GM12878 (cell line): Measurements from ENCODE around the gene PRR35. TPM values are rescaled to one million over a fixed set of nuclear protein-coding genes. Genes with fewer than 3 reads are reported as not detected.

Source experiments
- ATAC-seq: fragments of 200-7000 bp; cut with Tn5 transposase; 3 replicates; pipeline ENCODE4 v1.9.1; 2020; ENCODE audit warnings: mild to moderate bottlenecking, moderate library complexity
- BruUV-seq: library from RNA; stranded (reverse); fragments of 400-500 nt; replicated peaks from 2 replicates; lab custom pipeline; 2021; lab: Mats Ljungman, UMichigan
- CTCF ChIA-PET: fragments of 300-600 bp; sonication (Branson Sonifier 250); formaldehyde crosslinking; extraction: SDS; loops from one replicate; lab custom pipeline; 2021; ENCODE audit warnings: inconsistent platforms; lab: Yijun Ruan, JAX
- POLR2A ChIA-PET: fragments of 350-600 bp; formaldehyde crosslinking; extraction: SDS; loops from one replicate; lab custom pipeline; 2021; ENCODE audit warnings: inconsistent platforms; lab: Charles Lee
- RAD21 ChIA-PET: fragments of 300-600 bp; sonication (Branson Sonifier 250); formaldehyde crosslinking; loops from one replicate; lab custom pipeline; 2023; ENCODE audit warnings: antibody characterized with exemption; ENCODE audit not compliant: unreplicated experiment; lab: Charles Lee
- SMC1A ChIA-PET: fragments of 300-600 bp; sonication (Branson Sonifier 250); formaldehyde crosslinking; loops from one replicate; lab custom pipeline; 2023; ENCODE audit not compliant: unreplicated experiment, uncharacterized antibody; lab: Charles Lee
- DNase-seq: peaks from one replicate; pipeline ENCODE4 v3.0.0-alpha.2; 2011; ENCODE audit warnings: low read depth, low spot score
- FAIRE-seq: peaks from 3 replicates; lab custom pipeline; 2011; peaks lifted over from hg19 to GRCh38; lab: Jason Lieb, UNC
- H2AFZ ChIP-seq: 2 replicates; pipeline ENCODE4 v1.6.0; 2011; ENCODE audit warnings: low read depth, low read length, control low read depth; ENCODE audit not compliant: control insufficient read depth
- H3K27ac ChIP-seq: 2 replicates; pipeline ENCODE4 v1.5.1; 2011; ENCODE audit warnings: control low read depth; ENCODE audit not compliant: control insufficient read depth, insufficient read depth
- H3K27me3 ChIP-seq, 2 experiments: replicated peaks in 1 of 2; 2 replicates each; pipeline versions ENCODE4 v1.6.0 to v1.6.1; 2011; ENCODE audit warnings: low read length in 1 of 2; ENCODE audit not compliant: control insufficient read depth in 2 of 2, insufficient read depth in 2 of 2
- H3K36me3 ChIP-seq, 2 experiments: 2 replicates each; pipeline ENCODE4 v1.5.1; 2011; ENCODE audit warnings: low read length in 1 of 2; ENCODE audit not compliant: control insufficient read depth in 2 of 2, insufficient read depth in 2 of 2
- H3K4me1 ChIP-seq: 2 replicates; pipeline ENCODE4 v1.6.1; 2011; ENCODE audit warnings: mild to moderate bottlenecking, low read length, moderate library complexity, mixed read lengths; ENCODE audit not compliant: control insufficient read depth, insufficient read depth
- H3K4me2 ChIP-seq: 2 replicates; pipeline ENCODE4 v1.6.0; 2011; ENCODE audit warnings: control low read depth; ENCODE audit not compliant: control insufficient read depth, insufficient read depth
- H3K4me3 ChIP-seq: fragments of 200-600 bp; sonication (generic); 2 replicates; pipeline ENCODE4 v1.5.1; 2016
- H3K79me2 ChIP-seq: 2 replicates; pipeline ENCODE4 v1.6.0; 2011; ENCODE audit warnings: low read length; ENCODE audit not compliant: control insufficient read depth, insufficient read depth
- H3K9ac ChIP-seq: 2 replicates; pipeline ENCODE4 v1.8.0; 2011; ENCODE audit warnings: low read length, control low read depth, mixed read lengths; ENCODE audit not compliant: control insufficient read depth, insufficient read depth
- H3K9me3 ChIP-seq: replicated peaks from 3 replicates; pipeline ENCODE4 v1.5.1; 2011; ENCODE audit warnings: mild to moderate bottlenecking, low read length; ENCODE audit not compliant: control insufficient read depth, insufficient read depth
- H4K20me1 ChIP-seq: 2 replicates; pipeline ENCODE4 v1.6.0; 2011; ENCODE audit not compliant: control insufficient read depth, insufficient read depth
- CEBPZ ChIP-seq: fragments of 150-350 bp; IDR thresholded peaks from 2 replicates; pipeline ENCODE4 v1.6.1; 2016; ENCODE audit warnings: low read depth, low read length
- ELK1 ChIP-seq: IDR thresholded peaks from 2 replicates; pipeline ENCODE4 v1.6.1; 2012; ENCODE audit warnings: low read depth, low read length, improper control_type of control experiment
- GATAD2B ChIP-seq: fragments of 450-650 bp; conservative IDR thresholded peaks from 2 replicates; pipeline ENCODE4 v1.6.1; 2017; ENCODE audit warnings: low read depth, mild to moderate bottlenecking, moderate library complexity
- PAX5 ChIP-seq: IDR thresholded peaks from 2 replicates; pipeline ENCODE4 v1.6.1; 2011; ENCODE audit warnings: low read depth, low read length, borderline replicate concordance
- PKNOX1 ChIP-seq: fragments of 450-650 bp; IDR thresholded peaks from 2 replicates; pipeline ENCODE4 v1.6.1; 2016; ENCODE audit warnings: mild to moderate bottlenecking
- SIX5 ChIP-seq: IDR thresholded peaks from 2 replicates; pipeline ENCODE4 v1.6.1; 2011; ENCODE audit warnings: mild to moderate bottlenecking, low read depth, low read length, moderate library complexity; ENCODE audit not compliant: severe bottlenecking
- SMC3 ChIP-seq: IDR thresholded peaks from 2 replicates; pipeline ENCODE4 v1.6.1; 2011; ENCODE audit warnings: low read length, improper control_type of control experiment, borderline replicate concordance
- ZBTB4 ChIP-seq: fragments of 450-650 bp; formaldehyde crosslinking; IDR thresholded peaks from 2 replicates; pipeline ENCODE4 v1.4.0; 2022; ENCODE audit warnings: mild to moderate bottlenecking, moderate library complexity
- WGBS: methylation state at CpG from one replicate; pipeline ENCODE4 v1.1.6; 2016; ENCODE audit warnings: low lambda C conversion rate; ENCODE audit not compliant: insufficient replicate concordance, insufficient coverage; ENCODE audit errors: missing lambda C conversion rate; 5-methylcytosine and 5-hydroxymethylcytosine counted together
- in situ Hi-C: fragments of 300-500 bp; cut with MboI; formaldehyde crosslinking; loops from 9 replicates; pipeline ENCODE4 v1.14.3; 2018; ENCODE audit warnings: mixed read lengths
- intact Hi-C: fragments of 100-400 bp; cut with micrococcal nuclease; formaldehyde crosslinking; loops from one replicate; pipeline ENCODE4 v1.14.2; 2022; ENCODE audit not compliant: unreplicated experiment
- polyA plus RNA-seq, 11 experiments: library from polyadenylated mRNA; depleted of rRNA in 4 of 11; unstranded in 6 of 11; stranded (reverse) in 5 of 11; fragments of >200 nt; fragmentation: Nextera tagmentation in 4 of 11; fragmentation: Illumina TruSeq in 1 of 11; extraction: Ambion mirVana in 4 of 11; extraction: Trizol in 1 of 11; gene quantifications; 1 replicate in 1 of 11; 2 replicates in 10 of 11; pipeline versions ENCODE4 v1.2.1 to v1.2.3, GENCODE V29; 2011 to 2016; ENCODE audit warnings: inconsistent platforms in 2 of 11, missing spikeins in 2 of 11, low read depth in 1 of 11
- total RNA-seq, 4 experiments: library from RNA; depleted of rRNA in 3 of 4; stranded (reverse); fragments of >200 nt in 3 of 4; fragmentation: Illumina TruSeq in 1 of 4; extraction: Trizol in 1 of 4; gene quantifications; 2 replicates each; pipeline versions ENCODE4 v1.2.1 to v1.2.3, GENCODE V29; 2013 to 2021

Gene PRR35
- total and polyA plus RNA-seq, 10 of the 15 experiments (the other 5 are each of a cell fraction or from before 2014, with no cell fraction given), result not detected

- SMC1A ChIA-PET, result no interaction called here
- Histone ChIP-seq H3K9me3 (no peaks in the 10 kb centered on the region), H3K4me2 (no peak overlapping the region), H3K27ac (no peak overlapping the region)
- 67% methylated on average over 25 of the region's 30 CpGs for WGBS
- DNase-seq, result no peak
- RAD21 ChIA-PET, result no interaction called here
- TF ChIP-seq SMC3, result no peak
- no peak for TF ChIP-seq SIX5
- no peak for TF ChIP-seq PAX5
- no peak for TF ChIP-seq PKNOX1
- no peak for TF ChIP-seq GATAD2B
- TF ChIP-seq ELK1, result no peak
- no peak for TF ChIP-seq CEBPZ
- TF ChIP-seq ZBTB4 (CRISPR knock-in tag), result no peak
- TF ChIP-seq, all 136 proteins: peak for 0
- CTCF ChIA-PET, result no interaction called here
- ATAC-seq (no peak), FAIRE-seq (no peak)
- Histone ChIP-seq H3K36me3 (no peaks in the 10 kb centered on the region), H4K20me1 (no peaks in the 10 kb centered on the region), H3K4me1 (peaks cover 12% of the 10 kb centered on the region), H3K4me3 (no peak overlapping the region), H3K27me3 (peaks cover 4 to 9% of the 10 kb centered on the region in 2 experiments; a peak in 3 of 4 replicates), H3K79me2 (no peaks in the 10 kb centered on the region), H2AFZ (no peak overlapping the region), H3K9ac (no peak overlapping the region)
- in situ Hi-C loops, result no loop called here
- no TSS peak for BruUV-seq
- intact Hi-C loops, result no loop called here
- POLR2A ChIA-PET, result no interaction called here
Observed at GRCh38 chr16:563072-563644, 3.0 kb downstream of the PRR35 start.
